Thoracic aorta (tissue), 2 donors: Measurements from ENCODE around the gene OOEP. TPM values are rescaled to one million over a fixed set of nuclear protein-coding genes. Genes with fewer than 3 reads are reported as not detected.

ENCODE experiments used
- ATAC-seq: fragments of 150-250 bp; one replicate; pipeline ENCODE4 v1.8.0; 2017; ENCODE audit warnings: low read depth; ENCODE audit not compliant: insufficient number of reproducible peaks, low FRiP score
- DNase-seq: peaks from one replicate; pipeline ENCODE4 v3.0.0-alpha.2; 2020; ENCODE audit warnings: low spot score
- H3K27ac ChIP-seq, 2 donors: fragments of 200-600 bp; sonication (generic); 1 replicate in 1 of 2; 2 replicates in 1 of 2; pipeline ENCODE4 v1.5.1; 2016; ENCODE audit warnings: mild to moderate bottlenecking in 2 of 2, moderate library complexity in 2 of 2
- H3K27me3 ChIP-seq: fragments of 200-600 bp; sonication (generic); replicated peaks from 2 replicates; pipeline ENCODE4 v1.6.0; 2016; ENCODE audit warnings: mild to moderate bottlenecking; ENCODE audit not compliant: insufficient read depth
- H3K36me3 ChIP-seq: fragments of 200-600 bp; sonication (generic); one replicate; pipeline ENCODE4 v1.5.1; 2016
- H3K4me1 ChIP-seq, 2 donors: fragments of 200-600 bp; sonication (generic); 1 replicate in 1 of 2; 2 replicates in 1 of 2; pipeline versions ENCODE4 v1.5.1 to v1.6.0; 2016; ENCODE audit warnings: low read depth in 2 of 2, mild to moderate bottlenecking in 1 of 2; ENCODE audit not compliant: control insufficient read depth in 1 of 2
- H3K4me3 ChIP-seq: fragments of 200-600 bp; sonication (generic); 2 replicates; pipeline ENCODE4 v1.5.1; 2016; ENCODE audit warnings: mild to moderate bottlenecking
- H3K9me3 ChIP-seq: fragments of 200-600 bp; sonication (generic); 2 replicates; pipeline ENCODE4 v1.5.1; 2016
- total RNA-seq, 2 donors: library from RNA; depleted of rRNA; stranded (reverse); fragments of >200 nt; gene quantifications; one replicate each; pipeline versions ENCODE4 v1.1.0 to v1.2.3, GENCODE V29; 2016
- TF ChIP-seq, protein P1 (sequence below): fragments of 200-600 bp; sonication (generic); IDR thresholded peaks from one replicate; pipeline ENCODE4 v1.5.1; 2019; ENCODE audit warnings: antibody characterized with exemption

Gene OOEP
- total RNA-seq, 2 donors from 2014 or later: not detected

DNA sequence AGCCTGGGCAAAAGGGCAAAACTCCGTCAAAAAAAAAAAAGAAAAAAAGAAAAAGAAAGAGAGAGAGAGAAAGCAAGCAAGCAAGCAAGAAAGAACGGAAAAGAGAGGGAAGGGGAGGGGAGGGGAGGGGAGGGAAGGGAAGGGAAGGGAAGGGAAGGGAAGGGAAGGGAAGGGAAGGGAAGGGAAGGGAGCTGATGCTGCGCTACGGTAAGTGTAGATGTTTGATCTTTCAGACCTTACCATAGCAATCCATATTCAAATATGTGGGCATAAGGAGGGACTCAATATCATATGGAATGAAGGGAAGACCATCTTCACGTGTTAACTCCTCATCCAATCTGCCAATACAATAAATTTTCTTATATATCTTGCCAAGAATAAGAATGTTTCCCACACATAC lies 27.5 kb downstream of the OOEP start:
- ATAC-seq (no peak), DNase-seq (no peak)
- Histone ChIP-seq H3K4me1 (no peaks in the 10 kb centered on the region), H3K27me3 (no peaks in the 10 kb centered on the region), H3K9me3 (no peaks in the 10 kb centered on the region), H3K36me3 (no peaks in the 10 kb centered on the region), H3K4me3 (no peak overlapping the region), H3K27ac (no peak overlapping the region)
- TF ChIP-seq, protein P1, sequence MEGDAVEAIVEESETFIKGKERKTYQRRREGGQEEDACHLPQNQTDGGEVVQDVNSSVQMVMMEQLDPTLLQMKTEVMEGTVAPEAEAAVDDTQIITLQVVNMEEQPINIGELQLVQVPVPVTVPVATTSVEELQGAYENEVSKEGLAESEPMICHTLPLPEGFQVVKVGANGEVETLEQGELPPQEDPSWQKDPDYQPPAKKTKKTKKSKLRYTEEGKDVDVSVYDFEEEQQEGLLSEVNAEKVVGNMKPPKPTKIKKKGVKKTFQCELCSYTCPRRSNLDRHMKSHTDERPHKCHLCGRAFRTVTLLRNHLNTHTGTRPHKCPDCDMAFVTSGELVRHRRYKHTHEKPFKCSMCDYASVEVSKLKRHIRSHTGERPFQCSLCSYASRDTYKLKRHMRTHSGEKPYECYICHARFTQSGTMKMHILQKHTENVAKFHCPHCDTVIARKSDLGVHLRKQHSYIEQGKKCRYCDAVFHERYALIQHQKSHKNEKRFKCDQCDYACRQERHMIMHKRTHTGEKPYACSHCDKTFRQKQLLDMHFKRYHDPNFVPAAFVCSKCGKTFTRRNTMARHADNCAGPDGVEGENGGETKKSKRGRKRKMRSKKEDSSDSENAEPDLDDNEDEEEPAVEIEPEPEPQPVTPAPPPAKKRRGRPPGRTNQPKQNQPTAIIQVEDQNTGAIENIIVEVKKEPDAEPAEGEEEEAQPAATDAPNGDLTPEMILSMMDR: no peak

DNA sequence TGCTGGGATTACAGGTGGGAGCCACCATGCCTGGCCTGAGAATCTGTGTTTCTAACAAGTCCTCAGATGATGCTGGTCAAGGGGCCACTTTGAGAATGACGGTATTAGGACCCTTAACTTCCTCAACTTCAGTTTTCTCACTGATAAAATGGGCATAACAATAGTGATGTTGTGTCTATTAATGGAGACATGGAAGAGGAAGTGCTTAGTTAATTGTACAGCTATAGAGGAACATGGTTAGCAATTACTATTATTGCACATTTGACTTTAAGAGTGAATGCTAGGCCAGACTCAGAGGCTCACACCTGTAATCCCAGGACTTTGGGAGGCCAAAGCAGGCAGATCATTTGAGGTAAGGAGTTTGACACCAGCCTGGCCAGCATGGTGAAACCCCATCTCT lies 28.4 kb downstream of the OOEP start:
- H3K27ac ChIP-seq: no peak overlapping the region
- TF ChIP-seq, protein P1: no peak
- H3K27me3 ChIP-seq: no peaks in the 10 kb centered on the region
- no peaks in the 10 kb centered on the region for H3K36me3 ChIP-seq
- DNase-seq (no peak), ATAC-seq (no peak)
- H3K4me3 ChIP-seq: no peak overlapping the region
- H3K9me3 ChIP-seq: no peaks in the 10 kb centered on the region
- no peaks in the 10 kb centered on the region for H3K4me1 ChIP-seq

DNA sequence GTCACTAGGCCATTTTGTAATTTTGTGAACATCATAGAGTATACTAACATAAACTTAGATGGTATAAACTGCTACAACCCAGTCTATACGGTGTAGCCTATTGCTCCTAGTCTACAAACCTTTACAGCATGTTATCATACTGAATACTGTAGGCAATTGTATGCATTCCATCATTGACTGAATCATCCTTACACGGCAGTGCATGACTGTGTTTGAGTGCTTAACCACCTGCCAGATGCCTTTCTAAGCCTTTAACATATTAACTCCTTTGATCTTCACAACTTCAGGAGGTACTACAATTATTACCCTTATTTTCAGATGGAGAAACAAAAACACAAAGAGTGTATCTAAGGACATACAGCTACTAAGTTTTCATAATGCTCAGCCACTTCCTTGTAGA lies 29.6 kb downstream of the OOEP start:
- Histone ChIP-seq H3K36me3 (no peaks in the 10 kb centered on the region), H3K27ac (no peak overlapping the region), H3K4me1 (no peaks in the 10 kb centered on the region), H3K27me3 (no peaks in the 10 kb centered on the region), H3K9me3 (no peaks in the 10 kb centered on the region), H3K4me3 (no peak overlapping the region)
- DNase-seq (no peak), ATAC-seq (no peak)
- TF ChIP-seq, protein P1: no peak

DNA sequence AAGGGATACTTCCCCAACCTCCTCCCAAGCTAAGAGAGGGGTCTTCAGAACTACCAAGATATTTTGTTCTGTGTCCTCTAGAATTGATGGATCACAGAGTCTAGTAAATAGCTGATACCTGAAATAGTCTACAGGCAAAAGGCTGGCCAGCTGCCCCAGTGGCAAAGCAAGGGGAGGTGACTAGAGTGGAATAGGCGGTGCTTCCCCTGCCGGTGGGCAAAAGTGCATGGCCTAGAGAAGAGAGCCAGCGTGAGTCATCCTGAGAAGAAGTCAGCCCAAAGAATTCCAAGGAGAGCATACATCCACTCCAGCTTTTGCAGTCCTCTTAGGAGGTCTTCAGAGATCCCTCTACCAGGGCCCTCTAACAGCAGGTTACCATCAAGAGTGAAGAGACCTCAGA lies 30.4 kb downstream of the OOEP start:
- Histone ChIP-seq H3K27ac (no peak overlapping the region), H3K4me3 (no peak overlapping the region), H3K27me3 (no peaks in the 10 kb centered on the region), H3K9me3 (no peaks in the 10 kb centered on the region), H3K36me3 (no peaks in the 10 kb centered on the region), H3K4me1 (no peaks in the 10 kb centered on the region)
- ATAC-seq: no peak
- TF ChIP-seq, protein P1: no peak
- no peak for DNase-seq

DNA sequence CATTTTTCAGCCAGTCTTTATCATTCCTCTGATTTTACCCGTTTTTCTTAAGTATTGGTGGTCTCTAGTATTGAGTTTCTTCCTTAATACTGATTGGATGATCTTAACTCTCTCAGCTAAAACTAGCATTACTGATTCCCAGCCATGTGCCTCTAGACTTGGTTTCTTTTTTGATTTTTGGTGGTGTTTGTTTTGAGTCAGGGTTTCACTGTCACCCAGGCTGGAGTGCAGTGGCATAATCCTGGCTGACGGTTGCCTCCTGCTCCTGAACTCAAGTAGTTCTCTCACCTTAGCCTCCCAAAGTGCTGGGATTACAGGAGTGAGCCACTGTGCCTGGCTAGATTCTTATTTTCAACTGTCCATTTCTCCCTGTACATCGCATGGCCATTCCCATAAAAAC lies 40.5 kb downstream of the OOEP start:
- no peak for ATAC-seq
- Histone ChIP-seq H3K27ac (no peak overlapping the region), H3K4me1 (no peaks in the 10 kb centered on the region), H3K9me3 (no peaks in the 10 kb centered on the region), H3K4me3 (no peak overlapping the region), H3K36me3 (no peaks in the 10 kb centered on the region), H3K27me3 (no peaks in the 10 kb centered on the region)
- TF ChIP-seq, protein P1: no peak
- DNase-seq: no peak
